Endothelial cell of umbilical vein (primary cell): Measurements from ENCODE around the gene CERKL. TPM values are rescaled to one million over a fixed set of nuclear protein-coding genes. Genes with fewer than 3 reads are reported as not detected.

Experiments used
- BruUV-seq: library from RNA; stranded (reverse); fragments of 400-500 nt; replicated peaks from 2 replicates; lab custom pipeline; 2021; lab: Mats Ljungman, UMichigan
- CTCF ChIA-PET: fragments of 300-600, 350-600 bp; sonication (Branson Sonifier 250); formaldehyde crosslinking; loops from one replicate; lab custom pipeline; 2021; ENCODE audit warnings: antibody characterized with exemption, inconsistent platforms; lab: Charles Lee
- POLR2A ChIA-PET: fragments of 300-600, 350-600 bp; sonication (Branson Sonifier 250); formaldehyde crosslinking; loops from one replicate; lab custom pipeline; 2021; ENCODE audit warnings: antibody characterized with exemption, inconsistent platforms; lab: Charles Lee
- DNase-seq: peaks from one replicate; pipeline ENCODE4 v3.0.0-alpha.2; 2011; ENCODE audit warnings: low read depth, low spot score
- FAIRE-seq: peaks from 2 replicates; lab custom pipeline; 2011; peaks lifted over from hg19 to GRCh38; lab: Jason Lieb, UNC
- H2AFZ ChIP-seq: 2 replicates; pipeline ENCODE4 v1.6.0; 2012; ENCODE audit warnings: low read depth, low read length, control low read depth, inconsistent platforms
- H3K27ac ChIP-seq: 2 replicates; pipeline ENCODE4 v1.5.1; 2011; ENCODE audit warnings: low read depth, mild to moderate bottlenecking, control low read depth, low read length, moderate library complexity; ENCODE audit not compliant: insufficient read depth
- H3K27me3 ChIP-seq, 2 experiments: 2 replicates each; pipeline versions ENCODE4 v1.6.0 to v1.6.1; 2011; ENCODE audit warnings: low read length in 2 of 2, mixed read lengths in 1 of 2; ENCODE audit not compliant: control insufficient read depth in 2 of 2, insufficient read depth in 2 of 2
- H3K36me3 ChIP-seq, 2 experiments: 2 replicates in 1 of 2; 3 replicates in 1 of 2; pipeline ENCODE4 v1.5.1; 2011; ENCODE audit warnings: low read length in 2 of 2, mild to moderate bottlenecking in 1 of 2, moderate library complexity in 1 of 2; ENCODE audit not compliant: control insufficient read depth in 2 of 2, insufficient read depth in 2 of 2; ENCODE audit errors: extremely low read depth in 1 of 2
- H3K4me1 ChIP-seq: 3 replicates; pipeline ENCODE4 v1.5.1; 2011; ENCODE audit warnings: mild to moderate bottlenecking, low read length; ENCODE audit not compliant: control insufficient read depth, insufficient read depth; ENCODE audit errors: extremely low read depth
- H3K4me2 ChIP-seq: 2 replicates; pipeline ENCODE4 v1.6.1; 2011; ENCODE audit warnings: low read length, control low read depth, mixed read lengths; ENCODE audit not compliant: insufficient read depth
- H3K4me3 ChIP-seq, 3 experiments: fragments of 200-600 bp in 1 of 3; sonication (generic), shearing (Covaris generic) in 1 of 3; replicated peaks in 1 of 3; 2 replicates each; pipeline ENCODE4 v1.5.1; 2011 to 2016; ENCODE audit warnings: control low read depth in 3 of 3, low read length in 3 of 3, mild to moderate bottlenecking in 2 of 3, inconsistent platforms in 1 of 3, low read depth in 1 of 3, moderate library complexity in 1 of 3; ENCODE audit not compliant: insufficient read depth in 1 of 3
- H3K79me2 ChIP-seq: 2 replicates; pipeline ENCODE4 v1.6.0; 2012; ENCODE audit warnings: low read length, inconsistent platforms; ENCODE audit not compliant: control insufficient read depth, insufficient read depth
- H3K9ac ChIP-seq: replicated peaks from 2 replicates; pipeline ENCODE3; 2011; ENCODE audit warnings: low read length, control low read depth; ENCODE audit not compliant: insufficient read depth; ENCODE audit errors: extremely low read depth
- H3K9me1 ChIP-seq: replicated peaks from 3 replicates; pipeline ENCODE4 v1.6.0; 2011; ENCODE audit warnings: mild to moderate bottlenecking, low read length; ENCODE audit not compliant: control insufficient read depth, insufficient read depth; ENCODE audit errors: extremely low read depth
- H3K9me3 ChIP-seq: replicated peaks from 2 replicates; pipeline ENCODE4 v1.5.1; 2012; ENCODE audit warnings: low read length, inconsistent platforms; ENCODE audit not compliant: control insufficient read depth, insufficient read depth
- H4K20me1 ChIP-seq: replicated peaks from 2 replicates; pipeline ENCODE3; 2011; ENCODE audit warnings: mild to moderate bottlenecking, low read length; ENCODE audit not compliant: control insufficient read depth, insufficient read depth; ENCODE audit errors: extremely low read depth
- EZH2 ChIP-seq: IDR thresholded peaks from 2 replicates; pipeline ENCODE4 v1.6.1; 2012; ENCODE audit warnings: borderline replicate concordance, low read depth, mild to moderate bottlenecking, moderate library complexity, low read length, inconsistent platforms; ENCODE audit not compliant: severe bottlenecking
- FOS ChIP-seq: IDR thresholded peaks from 2 replicates; pipeline ENCODE4 v1.6.1; 2011; ENCODE audit warnings: mild to moderate bottlenecking, low read length, moderate library complexity, borderline replicate concordance; ENCODE audit not compliant: insufficient read depth
- GATA2 ChIP-seq: IDR thresholded peaks from 2 replicates; pipeline ENCODE4 v1.7.0; 2011; ENCODE audit warnings: low read depth, mild to moderate bottlenecking, moderate library complexity, mixed read lengths, low read length; ENCODE audit not compliant: insufficient read length, insufficient read depth
- JUN ChIP-seq: IDR thresholded peaks from 2 replicates; pipeline ENCODE4 v1.6.1; 2011; ENCODE audit warnings: borderline replicate concordance, low read depth; ENCODE audit not compliant: insufficient read length, insufficient read depth
- MYC ChIP-seq: IDR thresholded peaks from one replicate; pipeline ENCODE4 v1.6.1; 2011; ENCODE audit warnings: mild to moderate bottlenecking, low read depth, low read length
- POLR2A ChIP-seq: IDR thresholded peaks from 2 replicates; pipeline ENCODE4 v1.6.1; 2012; ENCODE audit warnings: low read depth, mild to moderate bottlenecking, control low read depth, low read length
- POLR2AphosphoS5 ChIP-seq: IDR thresholded peaks from 2 replicates; pipeline ENCODE4 v1.6.1; 2012; ENCODE audit warnings: low read depth, mild to moderate bottlenecking, control low read depth, low read length, moderate library complexity; ENCODE audit not compliant: insufficient read depth
- dilution Hi-C: fragments of 300-500 bp; cut with MboI; formaldehyde crosslinking; loops from one replicate; pipeline ENCODE4 v1.15.0; 2019; ENCODE audit warnings: low sequenced_read_pairs; ENCODE audit not compliant: extremely low pct_ligation_motif_present
- intact Hi-C: fragments of 100-400 bp; cut with micrococcal nuclease; formaldehyde crosslinking; loops from one replicate; pipeline ENCODE4 v1.10.0; 2022
- polyA plus RNA-seq, 4 experiments: library from polyadenylated mRNA; depleted of rRNA in 3 of 4; stranded (reverse) in 3 of 4; unstranded in 1 of 4; fragments of >200 nt; gene quantifications; 2 replicates each; pipeline versions ENCODE4 v1.2.1 to v1.2.3, GENCODE V29; 2011 to 2012; ENCODE audit warnings: missing spikeins in 1 of 4
- total RNA-seq: library from RNA; stranded (reverse); gene quantifications from 2 replicates; pipeline ENCODE4 v1.2.3, GENCODE V29; 2021
- TF ChIP-seq, protein P1 (sequence below), 2 donors: IDR thresholded peaks; 1 replicate in 1 of 2; 2 replicates in 1 of 2; pipeline ENCODE4 v1.5.1; 2011; ENCODE audit warnings: low read length in 2 of 2, mild to moderate bottlenecking in 2 of 2, moderate library complexity in 2 of 2, control low read depth in 1 of 2, inconsistent platforms in 1 of 2, low read depth in 1 of 2; ENCODE audit not compliant: insufficient read depth in 1 of 2; ENCODE audit errors: extremely low read depth in 1 of 2
- TF ChIP-seq, protein P2 (sequence below): IDR thresholded peaks from 2 replicates; pipeline ENCODE4 v1.6.1; 2011; ENCODE audit not compliant: insufficient read depth, insufficient read length

Gene CERKL
- total and polyA plus RNA-seq, 2 donors (not counting 3 experiments of a cell fraction or from before 2014, with no cell fraction given), result not detected

DNA sequence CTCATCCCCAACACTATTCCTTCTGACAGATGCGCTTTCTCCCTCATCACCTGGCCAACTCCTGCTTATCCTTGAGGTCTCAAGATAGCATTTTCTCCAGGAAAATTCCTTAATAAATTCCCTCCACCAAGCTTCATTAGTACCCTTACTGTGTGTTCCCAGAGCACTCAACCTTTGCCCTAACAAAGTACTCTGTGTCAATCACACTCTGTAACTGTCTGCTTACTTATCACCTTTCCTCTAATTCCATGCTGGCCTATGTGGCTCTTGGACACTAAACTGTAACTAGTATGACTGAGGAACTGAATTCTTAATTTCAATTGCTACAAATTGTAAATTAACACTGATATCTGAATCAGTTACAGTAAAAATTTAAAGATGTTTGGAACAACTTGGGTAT lies 41.3 kb upstream of the CERKL start:
- ChIA-PET CTCF (interaction anchor here (1.3 kb wide), 1 partner anchor 17 kb away, joined by 4 read pairs; no protein-coding TSS in a partner anchor), POLR2A (no interaction called here)
- Histone ChIP-seq H3K27ac (no peak overlapping the region), H3K9me3 (no peaks in the 10 kb centered on the region), H3K9me1 (no peaks in the 10 kb centered on the region), H2AFZ (no peak overlapping the region), H3K4me1 (no peaks in the 10 kb centered on the region), H4K20me1 (no peaks in the 10 kb centered on the region), H3K4me2 (no peak overlapping the region), H3K9ac (no peak overlapping the region), H3K79me2 (no peaks in the 10 kb centered on the region), H3K36me3 (no peaks in the 10 kb centered on the region), H3K4me3 (no peak overlapping the region), H3K27me3 (peaks cover 0 to 2% of the 10 kb centered on the region in 2 experiments)
- no peak for FAIRE-seq
- BruUV-seq, result no TSS peak
- no peak for DNase-seq
- dilution Hi-C loops, result no loop called here
- TF ChIP-seq, protein P1, sequence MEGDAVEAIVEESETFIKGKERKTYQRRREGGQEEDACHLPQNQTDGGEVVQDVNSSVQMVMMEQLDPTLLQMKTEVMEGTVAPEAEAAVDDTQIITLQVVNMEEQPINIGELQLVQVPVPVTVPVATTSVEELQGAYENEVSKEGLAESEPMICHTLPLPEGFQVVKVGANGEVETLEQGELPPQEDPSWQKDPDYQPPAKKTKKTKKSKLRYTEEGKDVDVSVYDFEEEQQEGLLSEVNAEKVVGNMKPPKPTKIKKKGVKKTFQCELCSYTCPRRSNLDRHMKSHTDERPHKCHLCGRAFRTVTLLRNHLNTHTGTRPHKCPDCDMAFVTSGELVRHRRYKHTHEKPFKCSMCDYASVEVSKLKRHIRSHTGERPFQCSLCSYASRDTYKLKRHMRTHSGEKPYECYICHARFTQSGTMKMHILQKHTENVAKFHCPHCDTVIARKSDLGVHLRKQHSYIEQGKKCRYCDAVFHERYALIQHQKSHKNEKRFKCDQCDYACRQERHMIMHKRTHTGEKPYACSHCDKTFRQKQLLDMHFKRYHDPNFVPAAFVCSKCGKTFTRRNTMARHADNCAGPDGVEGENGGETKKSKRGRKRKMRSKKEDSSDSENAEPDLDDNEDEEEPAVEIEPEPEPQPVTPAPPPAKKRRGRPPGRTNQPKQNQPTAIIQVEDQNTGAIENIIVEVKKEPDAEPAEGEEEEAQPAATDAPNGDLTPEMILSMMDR (IDR thresholded peaks at IDR 0.05; ENCODE audit: extremely low read depth in 1 of 2, insufficient read depth in 1 of 2, low read depth in 1 of 2, low read length in 2 of 2), result no peak
- TF ChIP-seq JUN (no peak), FOS (no peak), GATA2 (no peak), POLR2A (no peak), POLR2AphosphoS5 (no peak), EZH2 (no peak), MYC (no peak)
- TF ChIP-seq, protein P2, sequence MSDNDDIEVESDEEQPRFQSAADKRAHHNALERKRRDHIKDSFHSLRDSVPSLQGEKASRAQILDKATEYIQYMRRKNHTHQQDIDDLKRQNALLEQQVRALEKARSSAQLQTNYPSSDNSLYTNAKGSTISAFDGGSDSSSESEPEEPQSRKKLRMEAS, result no peak
- intact Hi-C loops, result no loop called here
